B cell (primary cell): ENCODE measurements around the gene NKD2.

Experiments used
- EZH2 ChIP-seq: IDR thresholded peaks from 2 replicates; pipeline ENCODE4 v1.6.1; 2012; ENCODE audit warnings: borderline replicate concordance, low read depth, mild to moderate bottlenecking, moderate library complexity, low read length; ENCODE audit not compliant: insufficient read depth, poor library complexity, severe bottlenecking
- TF ChIP-seq, protein P1 (sequence below): fragments of 200-600 bp; IDR thresholded peaks from one replicate; pipeline ENCODE4 v1.8.0; 2022; ENCODE audit warnings: antibody characterized with exemption, mild to moderate bottlenecking

DNA sequence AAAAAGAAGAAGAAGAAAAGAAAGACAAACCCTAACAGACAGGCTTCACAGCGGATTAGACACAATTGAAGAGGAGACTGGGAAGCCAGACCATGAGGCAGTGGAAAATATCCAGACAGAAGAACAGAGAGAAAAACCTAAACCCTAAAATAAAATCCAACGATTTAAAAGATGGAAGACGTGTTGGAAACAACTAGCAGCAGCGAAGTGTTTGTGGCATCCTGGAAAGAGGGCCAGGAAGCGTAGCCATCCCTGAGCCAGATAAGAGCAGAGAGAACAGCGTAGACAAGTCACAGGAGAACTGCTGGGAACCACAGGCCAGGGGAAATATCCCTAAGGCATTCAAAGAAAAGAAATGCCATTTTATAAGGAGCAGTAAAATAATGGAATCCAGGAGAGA lies 39.7 kb upstream of the NKD2 start:
- no peak for TF ChIP-seq EZH2
- TF ChIP-seq, protein P1, sequence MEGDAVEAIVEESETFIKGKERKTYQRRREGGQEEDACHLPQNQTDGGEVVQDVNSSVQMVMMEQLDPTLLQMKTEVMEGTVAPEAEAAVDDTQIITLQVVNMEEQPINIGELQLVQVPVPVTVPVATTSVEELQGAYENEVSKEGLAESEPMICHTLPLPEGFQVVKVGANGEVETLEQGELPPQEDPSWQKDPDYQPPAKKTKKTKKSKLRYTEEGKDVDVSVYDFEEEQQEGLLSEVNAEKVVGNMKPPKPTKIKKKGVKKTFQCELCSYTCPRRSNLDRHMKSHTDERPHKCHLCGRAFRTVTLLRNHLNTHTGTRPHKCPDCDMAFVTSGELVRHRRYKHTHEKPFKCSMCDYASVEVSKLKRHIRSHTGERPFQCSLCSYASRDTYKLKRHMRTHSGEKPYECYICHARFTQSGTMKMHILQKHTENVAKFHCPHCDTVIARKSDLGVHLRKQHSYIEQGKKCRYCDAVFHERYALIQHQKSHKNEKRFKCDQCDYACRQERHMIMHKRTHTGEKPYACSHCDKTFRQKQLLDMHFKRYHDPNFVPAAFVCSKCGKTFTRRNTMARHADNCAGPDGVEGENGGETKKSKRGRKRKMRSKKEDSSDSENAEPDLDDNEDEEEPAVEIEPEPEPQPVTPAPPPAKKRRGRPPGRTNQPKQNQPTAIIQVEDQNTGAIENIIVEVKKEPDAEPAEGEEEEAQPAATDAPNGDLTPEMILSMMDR, result no peak
